Sigmoid colon (tissue), 4 donors: ENCODE results near the gene FOXJ1.

ENCODE experiments used
- EP300 ChIP-seq, 4 donors: sonication (generic); formaldehyde crosslinking; IDR thresholded peaks; one replicate each; pipeline ENCODE4 v1.6.1; 2017; ENCODE audit warnings: antibody characterized with exemption in 4 of 4
- POLR2A ChIP-seq, 2 donors: fragments of 450-650 bp; IDR thresholded peaks; one replicate each; pipeline ENCODE4 v1.6.1; 2016; ENCODE audit warnings: antibody characterized with exemption in 2 of 2, mild to moderate bottlenecking in 2 of 2, moderate library complexity in 2 of 2
- POLR2AphosphoS5 ChIP-seq, 4 donors: sonication (generic); formaldehyde crosslinking; IDR thresholded peaks; one replicate each; pipeline ENCODE4 v1.6.1; 2017; ENCODE audit warnings: antibody characterized with exemption in 4 of 4
- TF ChIP-seq, protein P1 (sequence below), 4 experiments: fragments of 450-650 bp in 3 of 4; fragments of 200-600 bp in 1 of 4; IDR thresholded peaks; one replicate each; pipeline ENCODE4 v1.5.1; 2016 to 2019; ENCODE audit warnings: antibody characterized with exemption in 4 of 4, mild to moderate bottlenecking in 3 of 4, moderate library complexity in 2 of 4

DNA sequence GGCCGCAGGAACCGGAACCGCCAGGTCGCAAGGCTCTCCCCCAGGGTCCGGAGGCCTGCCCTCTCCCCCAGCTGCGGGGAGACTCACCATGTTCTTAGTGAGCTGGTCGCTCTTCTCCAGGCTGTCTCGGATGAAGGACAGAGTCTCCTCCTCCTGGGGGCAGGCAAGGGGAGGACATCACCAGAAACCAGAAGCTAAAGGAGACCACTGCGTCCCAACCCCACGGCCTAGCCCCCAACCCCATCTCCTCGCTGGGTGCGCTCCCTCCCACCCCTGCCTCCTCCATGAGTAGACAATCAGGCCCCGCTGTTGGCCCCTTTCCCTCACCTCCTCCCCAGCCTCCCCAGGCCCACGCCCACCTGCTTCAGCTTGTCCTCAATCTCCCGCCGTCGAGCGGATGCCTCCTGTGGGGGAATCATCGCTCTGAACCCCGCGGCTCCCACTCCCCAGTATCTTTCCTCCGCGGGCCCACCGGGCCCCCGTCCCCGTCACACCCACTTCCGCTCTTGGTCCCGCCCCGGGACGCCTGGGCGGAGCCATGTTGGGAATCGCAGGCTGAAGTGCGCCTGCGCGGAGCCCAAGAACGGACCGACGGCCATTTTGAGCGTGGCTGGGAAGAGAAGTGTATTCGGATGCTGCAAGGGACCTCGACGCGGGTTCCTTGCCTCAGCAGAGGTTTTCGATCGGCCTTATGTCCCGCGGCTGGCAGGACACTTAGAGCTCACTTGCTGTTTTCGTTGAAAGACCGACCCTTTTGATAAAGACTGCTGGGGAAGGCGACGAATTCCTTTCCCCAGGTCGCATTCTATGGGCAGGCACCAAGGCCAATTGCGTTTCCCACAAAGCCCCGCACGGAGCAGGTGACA, 37.5 kb downstream of the FOXJ1 start, which contains the start of gene EXOC7:
- TF ChIP-seq, protein P1, sequence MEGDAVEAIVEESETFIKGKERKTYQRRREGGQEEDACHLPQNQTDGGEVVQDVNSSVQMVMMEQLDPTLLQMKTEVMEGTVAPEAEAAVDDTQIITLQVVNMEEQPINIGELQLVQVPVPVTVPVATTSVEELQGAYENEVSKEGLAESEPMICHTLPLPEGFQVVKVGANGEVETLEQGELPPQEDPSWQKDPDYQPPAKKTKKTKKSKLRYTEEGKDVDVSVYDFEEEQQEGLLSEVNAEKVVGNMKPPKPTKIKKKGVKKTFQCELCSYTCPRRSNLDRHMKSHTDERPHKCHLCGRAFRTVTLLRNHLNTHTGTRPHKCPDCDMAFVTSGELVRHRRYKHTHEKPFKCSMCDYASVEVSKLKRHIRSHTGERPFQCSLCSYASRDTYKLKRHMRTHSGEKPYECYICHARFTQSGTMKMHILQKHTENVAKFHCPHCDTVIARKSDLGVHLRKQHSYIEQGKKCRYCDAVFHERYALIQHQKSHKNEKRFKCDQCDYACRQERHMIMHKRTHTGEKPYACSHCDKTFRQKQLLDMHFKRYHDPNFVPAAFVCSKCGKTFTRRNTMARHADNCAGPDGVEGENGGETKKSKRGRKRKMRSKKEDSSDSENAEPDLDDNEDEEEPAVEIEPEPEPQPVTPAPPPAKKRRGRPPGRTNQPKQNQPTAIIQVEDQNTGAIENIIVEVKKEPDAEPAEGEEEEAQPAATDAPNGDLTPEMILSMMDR (IDR thresholded peaks at IDR 0.05) = peak in 3 of 4 experiments; percentile 8 to 23 (median 18)
- TF ChIP-seq POLR2AphosphoS5 (IDR thresholded peaks at IDR 0.05) (peak; percentile 42 to 79 (median 72)), EP300 (IDR thresholded peaks at IDR 0.05) (no peak), POLR2A (IDR thresholded peaks at IDR 0.05) (no peak)
